Stomach smooth muscle (tissue), 2 donors: ENCODE measurements around the gene NCOA1.

Experiments
- H3K27ac ChIP-seq: one replicate; pipeline ENCODE4 v1.7.0; 2013; ENCODE audit warnings: mild to moderate bottlenecking, low read length, inconsistent platforms
- H3K27me3 ChIP-seq, 2 donors: one replicate each; pipeline ENCODE4 v1.7.0; 2013; ENCODE audit warnings: low read length in 2 of 2; ENCODE audit not compliant: insufficient read depth in 2 of 2, control insufficient read depth in 1 of 2
- H3K36me3 ChIP-seq, 2 donors: one replicate each; pipeline ENCODE4 v1.7.0; 2013; ENCODE audit warnings: low read length in 2 of 2; ENCODE audit not compliant: control insufficient read depth in 2 of 2, insufficient read depth in 2 of 2
- H3K4me1 ChIP-seq: one replicate; pipeline ENCODE4 v1.7.0; 2013; ENCODE audit warnings: low read length; ENCODE audit not compliant: control insufficient read depth, insufficient read depth
- H3K4me3 ChIP-seq, 2 donors: one replicate each; pipeline ENCODE4 v1.7.0; 2013; ENCODE audit warnings: low read length in 2 of 2
- H3K9ac ChIP-seq, 2 donors: one replicate each; pipeline ENCODE4 v1.7.0; 2013; ENCODE audit warnings: low read length in 2 of 2, mild to moderate bottlenecking in 1 of 2
- H3K9me3 ChIP-seq, 2 donors: one replicate each; pipeline ENCODE4 v1.7.0; 2013; ENCODE audit warnings: low read length in 2 of 2; ENCODE audit not compliant: control insufficient read depth in 2 of 2
- donor health status: healthy.
- donor health status: Pancreatic carcinoma.

Gene NCOA1

GRCh38 chr2:24762518-24762917, 271.5 kb downstream of the NCOA1 start:
- H3K27ac ChIP-seq, result no peak overlapping the region
- no peaks in the 10 kb centered on the region for H3K4me1 ChIP-seq
- no peaks in the 10 kb centered on the region for H3K9me3 ChIP-seq
- peaks cover 32 to 38% of the 10 kb centered on the region in 2 donors for H3K36me3 ChIP-seq
- no peak overlapping the region for H3K9ac ChIP-seq
- no peak overlapping the region for H3K4me3 ChIP-seq
- no peaks in the 10 kb centered on the region for H3K27me3 ChIP-seq

GRCh38 chr2:24763843-24764242, 272.8 kb downstream of the NCOA1 start:
- peaks cover 28 to 32% of the 10 kb centered on the region in 2 donors for H3K36me3 ChIP-seq
- peak overlapping the region in 1 of 2 donors; percentile 5 for H3K9ac ChIP-seq
- H3K4me3 ChIP-seq, result no peak overlapping the region
- no peaks in the 10 kb centered on the region for H3K27me3 ChIP-seq
- H3K27ac ChIP-seq, result no peak overlapping the region
- no peaks in the 10 kb centered on the region for H3K4me1 ChIP-seq
- no peaks in the 10 kb centered on the region for H3K9me3 ChIP-seq

GRCh38 chr2:24766609-24767008, 275.6 kb downstream of the NCOA1 start:
- Histone ChIP-seq H3K9ac (no peak overlapping the region), H3K4me1 (no peaks in the 10 kb centered on the region), H3K27ac (no peak overlapping the region), H3K4me3 (no peak overlapping the region), H3K27me3 (no peaks in the 10 kb centered on the region), H3K9me3 (no peaks in the 10 kb centered on the region), H3K36me3 (peaks cover 31% of the 10 kb centered on the region in 2 donors)

- no peaks in the 10 kb centered on the region for H3K27me3 ChIP-seq
- H3K9me3 ChIP-seq, result no peaks in the 10 kb centered on the region
- no peak overlapping the region for H3K4me3 ChIP-seq
- H3K4me1 ChIP-seq, result no peaks in the 10 kb centered on the region
- H3K36me3 ChIP-seq, result peaks cover 21 to 23% of the 10 kb centered on the region in 2 donors
- H3K9ac ChIP-seq, result no peak overlapping the region
- H3K27ac ChIP-seq, result no peak overlapping the region
These were observed 277.0 kb downstream of the NCOA1 start for GRCh38 chr2:24768013-24768412.

GRCh38 chr2:24768601-24769000, 277.5 kb downstream of the NCOA1 start:
- H3K4me3 ChIP-seq, result no peak overlapping the region
- H3K27ac ChIP-seq, result no peak overlapping the region
- no peak overlapping the region for H3K9ac ChIP-seq
- no peaks in the 10 kb centered on the region for H3K27me3 ChIP-seq
- peaks cover 21 to 23% of the 10 kb centered on the region in 2 donors for H3K36me3 ChIP-seq
- H3K9me3 ChIP-seq, result no peaks in the 10 kb centered on the region
- no peaks in the 10 kb centered on the region for H3K4me1 ChIP-seq

GRCh38 chr2:24771061-24771460, 280.0 kb downstream of the NCOA1 start:
- no peaks in the 10 kb centered on the region for H3K27me3 ChIP-seq
- H3K4me1 ChIP-seq, result no peaks in the 10 kb centered on the region
- peaks cover 12% of the 10 kb centered on the region in 2 donors for H3K36me3 ChIP-seq
- H3K4me3 ChIP-seq, result no peak overlapping the region
- H3K9ac ChIP-seq, result no peak overlapping the region
- H3K9me3 ChIP-seq, result no peaks in the 10 kb centered on the region
- no peak overlapping the region for H3K27ac ChIP-seq

- peaks cover 6 to 9% of the 10 kb centered on the region in 2 donors for H3K36me3 ChIP-seq
- H3K27me3 ChIP-seq, result no peaks in the 10 kb centered on the region
- no peak overlapping the region for H3K4me3 ChIP-seq
- H3K9me3 ChIP-seq, result no peaks in the 10 kb centered on the region
- no peak overlapping the region for H3K27ac ChIP-seq
- no peak overlapping the region for H3K9ac ChIP-seq
- H3K4me1 ChIP-seq, result no peaks in the 10 kb centered on the region
These were observed 280.9 kb downstream of the NCOA1 start for GRCh38 chr2:24771764-24772586.

- no peaks in the 10 kb centered on the region for H3K4me1 ChIP-seq
- H3K9me3 ChIP-seq, result no peaks in the 10 kb centered on the region
These were observed 283.3 kb downstream of the NCOA1 start for GRCh38 chr2:24774373-24774772.

GRCh38 chr2:24779116-24779515, 288.1 kb downstream of the NCOA1 start:
- Histone ChIP-seq H3K27me3 (no peaks in the 10 kb centered on the region), H3K36me3 (no peaks in the 10 kb centered on the region), H3K4me3 (no peak overlapping the region), H3K27ac (no peak overlapping the region), H3K9ac (no peak overlapping the region), H3K9me3 (no peaks in the 10 kb centered on the region), H3K4me1 (no peaks in the 10 kb centered on the region)

More at GRCh38 chr2:24774373-24774772, 283.3 kb downstream of the NCOA1 start:
- Histone ChIP-seq H3K36me3 (peaks cover 4 to 6% of the 10 kb centered on the region in 2 donors), H3K4me3 (no peak overlapping the region), H3K27ac (no peak overlapping the region), H3K9ac (no peak overlapping the region), H3K27me3 (no peaks in the 10 kb centered on the region)

GRCh38 chr2:24783641-24784040, 292.6 kb downstream of the NCOA1 start:
- H3K9ac ChIP-seq, result no peak overlapping the region

GRCh38 chr2:24785671-24786321, 294.7 kb downstream of the NCOA1 start:
- Histone ChIP-seq H3K9me3 (no peaks in the 10 kb centered on the region), H3K4me3 (no peak overlapping the region), H3K9ac (no peak overlapping the region), H3K27ac (no peak overlapping the region), H3K36me3 (peaks cover 0 to 2% of the 10 kb centered on the region in 2 donors), H3K27me3 (no peaks in the 10 kb centered on the region), H3K4me1 (no peaks in the 10 kb centered on the region)

More at GRCh38 chr2:24783641-24784040, 292.6 kb downstream of the NCOA1 start:
- Histone ChIP-seq H3K27ac (no peak overlapping the region), H3K4me3 (no peak overlapping the region), H3K27me3 (no peaks in the 10 kb centered on the region), H3K4me1 (no peaks in the 10 kb centered on the region), H3K9me3 (no peaks in the 10 kb centered on the region), H3K36me3 (no peaks in the 10 kb centered on the region)
